Amniotic stem cell (primary cell): ENCODE data around the gene IFT88.

Experiments used
- DNase-seq: peaks from one replicate; lab custom pipeline; 2025; lab: John Stamatoyannopoulos, UW

IFT88 gene

DNA sequence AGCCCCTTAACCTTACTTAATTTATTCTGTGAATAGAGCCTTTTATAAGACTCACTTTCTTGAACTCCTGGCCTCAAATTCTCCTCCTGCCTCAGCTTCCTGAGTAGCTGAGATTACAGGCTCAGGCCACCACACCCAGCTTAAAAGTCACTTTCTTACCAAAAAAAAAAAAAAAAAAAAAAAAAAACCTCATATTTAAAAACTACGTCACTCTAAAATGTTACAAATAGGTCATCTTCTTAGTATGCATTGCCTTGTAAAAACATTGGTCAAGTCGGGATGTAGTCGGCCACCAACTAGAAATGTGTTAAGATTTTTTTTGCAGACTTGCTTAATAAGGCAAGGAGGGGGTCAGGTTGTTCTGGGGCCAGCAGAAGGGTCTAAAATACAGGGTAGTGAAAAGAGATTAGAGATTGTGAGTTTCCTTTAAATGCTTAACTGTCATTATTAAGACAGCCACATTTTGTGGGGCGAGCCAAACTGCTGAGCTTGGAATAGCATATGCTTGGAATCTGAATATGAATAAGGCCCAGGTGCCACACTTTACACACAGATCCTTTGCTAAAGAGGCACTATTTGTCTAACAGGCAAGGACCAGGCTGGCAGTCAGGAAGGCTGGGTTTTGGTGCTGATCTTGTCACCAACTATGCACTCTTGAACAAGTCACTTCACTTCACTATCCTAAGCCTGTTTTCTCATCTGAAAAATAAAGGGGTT is 120.1 kb downstream of the IFT88 start:
- no peak for DNase-seq

DNA sequence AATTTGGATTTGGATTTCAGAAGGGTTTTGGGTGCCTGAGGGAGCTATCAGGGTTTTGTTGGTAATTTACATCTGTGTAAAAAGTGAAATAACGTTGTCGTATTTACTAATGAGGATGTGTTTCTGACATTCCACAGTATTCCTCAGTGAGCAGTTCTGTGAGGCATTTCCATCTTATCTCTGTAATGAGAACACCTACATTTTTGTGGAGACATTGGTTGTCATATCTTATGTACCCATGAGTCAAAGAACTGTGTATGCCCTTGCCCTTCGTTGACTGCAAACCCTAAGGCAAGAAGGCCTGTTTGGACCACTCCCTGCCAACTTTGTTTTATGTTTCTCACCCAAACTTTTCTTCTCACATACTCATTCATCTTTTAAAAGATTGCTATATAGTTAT is 122.3 kb downstream of the IFT88 start:
- DNase-seq = no peak

GRCh38 chr13:20691616-20692015 is 124.7 kb downstream of the IFT88 start:
- DNase-seq = no peak

GRCh38 chr13:20696073-20696472 is 129.1 kb downstream of the IFT88 start:
- DNase-seq = no peak

DNA sequence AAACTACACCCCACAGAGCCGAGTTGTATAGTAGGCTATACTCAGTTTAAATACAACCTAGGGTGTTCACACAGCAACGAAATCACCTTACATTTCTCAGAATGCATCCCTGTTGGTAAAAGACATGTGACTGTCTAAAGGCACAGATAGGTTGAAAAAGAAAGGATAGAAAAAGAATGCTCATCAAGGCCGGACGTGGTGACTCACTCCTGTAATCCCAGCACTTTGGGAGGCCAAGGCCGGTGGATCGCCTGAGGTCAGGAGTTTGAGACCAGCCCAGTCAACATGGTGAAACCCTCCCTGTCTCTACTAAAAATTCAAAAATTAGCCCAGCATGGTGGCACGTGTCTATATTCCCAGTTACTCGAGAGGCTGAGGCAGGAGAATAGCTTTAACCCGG is 132.8 kb downstream of the IFT88 start:
- DNase-seq = no peak

- no peak for DNase-seq
These were observed 133.3 kb downstream of the IFT88 start for GRCh38 chr13:20700288-20700687.

GRCh38 chr13:20701461-20701860 is 134.5 kb downstream of the IFT88 start:
- DNase-seq = no peak

GRCh38 chr13:20702530-20702914 is 135.6 kb downstream of the IFT88 start:
- DNase-seq = no peak

DNA sequence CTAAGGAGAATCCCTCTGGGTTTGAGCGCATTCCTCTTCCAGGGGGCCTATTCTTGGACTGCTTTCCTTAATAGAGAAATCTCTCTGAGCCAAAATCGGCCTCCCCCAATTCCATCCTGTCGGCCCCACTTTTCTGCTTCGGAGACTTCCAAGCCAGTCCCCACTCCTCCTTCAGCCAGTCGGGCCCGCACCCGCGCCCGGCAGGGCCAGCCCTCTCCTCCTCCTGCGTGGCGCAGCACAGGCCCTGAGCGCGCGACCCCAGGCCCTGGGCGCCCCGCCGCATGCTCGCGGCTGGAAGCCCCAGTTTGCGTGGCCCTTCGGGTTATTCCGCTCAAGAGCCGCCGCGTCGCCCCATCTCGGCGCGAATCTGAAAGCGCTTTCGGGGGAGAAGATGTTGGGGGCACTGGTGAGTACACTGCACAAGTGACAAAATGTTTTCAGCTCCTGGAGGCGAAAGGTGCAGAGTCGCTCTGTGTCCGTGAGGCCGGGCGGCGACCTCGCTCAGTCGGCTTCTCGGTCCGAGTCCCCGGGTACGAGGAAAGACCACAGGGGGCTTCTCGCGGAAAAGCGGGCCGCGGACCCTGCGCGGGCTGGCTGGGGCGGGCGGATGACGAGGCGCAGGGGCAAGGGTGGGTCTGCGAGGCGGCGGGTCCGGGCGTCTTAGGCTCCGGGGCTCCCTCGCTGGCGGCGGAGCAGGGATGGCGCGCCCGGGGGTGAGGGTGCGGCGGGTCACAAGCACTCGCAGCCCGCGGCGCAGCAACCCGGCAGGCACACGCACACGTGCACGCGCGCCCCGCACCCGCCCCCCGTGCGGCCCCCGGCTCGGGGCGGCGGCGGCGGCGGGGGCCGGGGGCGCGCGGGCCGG is 136.2 kb downstream of the IFT88 start, which contains the start of gene IL17D:
Gene IL17D, plus strand, starts transcription at position 785 of the 865 bp plus-strand sequence. CDS start 303 bp downstream, outside the sequence.
- no peak for DNase-seq

GRCh38 chr13:20703780-20704458 is 137.0 kb downstream of the IFT88 start:
- DNase-seq = peak; percentile 40

DNA sequence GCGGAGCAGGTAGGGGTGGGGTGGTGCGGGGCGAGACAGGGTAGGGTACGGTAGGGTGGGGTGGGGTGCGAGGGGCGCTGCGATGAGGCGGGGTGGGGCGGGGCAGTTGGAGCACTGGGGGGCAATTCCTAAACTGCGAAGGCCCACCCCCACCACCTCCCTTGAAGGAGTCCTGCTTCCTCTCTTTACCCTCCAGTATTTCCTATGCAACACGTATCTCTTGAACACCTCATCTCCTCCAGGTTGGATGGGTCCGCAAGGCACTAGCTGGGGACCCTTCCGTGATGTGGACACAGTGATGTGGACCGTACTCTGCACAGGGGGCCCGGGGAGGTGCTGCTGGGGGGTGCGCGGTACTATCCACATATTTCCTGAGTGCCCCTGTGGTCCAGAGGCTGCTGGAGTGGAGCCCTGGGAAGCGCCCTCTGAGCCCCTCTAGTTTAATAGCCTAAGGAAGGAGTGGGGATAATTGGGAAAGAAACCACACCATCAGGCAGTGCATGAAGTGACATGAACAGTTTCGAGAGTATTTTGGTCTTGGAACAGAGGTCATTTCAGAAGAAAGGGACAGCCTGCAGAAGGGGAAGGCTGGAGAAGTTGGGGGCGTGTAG is 137.6 kb downstream of the IFT88 start:
- no peak for DNase-seq

GRCh38 chr13:20706661-20707060 is 139.7 kb downstream of the IFT88 start:
- DNase-seq = no peak

DNA sequence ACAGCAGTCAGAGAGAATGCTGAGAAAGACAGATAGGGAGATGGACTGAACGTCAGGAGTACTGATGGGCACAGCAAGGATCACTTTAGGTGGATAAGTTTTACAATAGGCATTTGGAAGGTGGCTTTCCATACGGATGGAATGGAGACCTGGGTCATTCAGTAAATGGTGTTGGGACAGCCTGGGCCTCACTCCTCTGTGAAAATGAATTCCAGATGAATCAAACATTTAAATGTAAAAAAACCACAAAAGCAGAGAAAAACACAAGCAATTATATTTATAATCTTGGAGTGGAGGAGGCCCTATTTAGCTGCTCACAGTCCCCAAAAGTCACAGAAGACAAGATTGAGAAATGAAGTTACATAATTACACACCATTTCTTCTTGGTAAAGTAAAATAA is 141.3 kb downstream of the IFT88 start:
- DNase-seq = no peak

GRCh38 chr13:20709369-20709768 is 142.4 kb downstream of the IFT88 start:
- DNase-seq = no peak

GRCh38 chr13:20709782-20710181 is 142.8 kb downstream of the IFT88 start:
- DNase-seq = no peak

DNA sequence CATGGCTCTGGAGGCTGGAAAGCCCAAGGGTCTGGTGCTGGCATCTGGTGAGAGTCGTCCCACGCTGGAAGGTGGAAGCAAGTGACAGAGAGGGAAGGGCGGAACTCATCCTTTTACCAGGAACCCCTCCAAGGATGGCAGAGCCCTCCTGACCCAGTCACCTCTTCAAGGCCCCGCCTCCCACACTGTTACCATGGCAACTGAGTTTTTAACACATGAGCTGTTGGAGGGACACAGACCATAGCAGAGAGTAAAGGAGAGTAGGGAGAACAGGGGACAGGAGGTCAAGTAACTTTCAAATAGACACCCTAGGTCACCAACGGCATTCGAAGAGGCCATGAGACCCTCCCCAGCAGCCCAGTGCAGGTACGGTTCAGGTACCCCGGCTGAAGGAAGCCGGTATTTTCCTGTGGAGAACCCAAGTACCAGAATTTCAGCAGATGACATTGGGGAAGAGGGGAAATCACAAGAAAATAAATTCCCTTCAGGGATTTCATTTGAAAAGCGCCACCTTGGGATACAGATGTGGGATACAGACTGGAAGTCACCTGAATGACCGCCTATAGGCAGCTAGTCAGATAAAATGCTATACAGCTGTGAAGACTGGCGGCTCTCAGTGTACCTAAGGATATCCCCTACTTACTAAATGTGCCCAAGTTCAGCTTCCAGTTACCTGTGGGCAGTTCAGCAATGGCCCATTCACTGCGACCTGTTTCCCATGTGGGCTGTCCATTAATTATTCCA is 144.5 kb downstream of the IFT88 start:
- DNase-seq = no peak

DNA sequence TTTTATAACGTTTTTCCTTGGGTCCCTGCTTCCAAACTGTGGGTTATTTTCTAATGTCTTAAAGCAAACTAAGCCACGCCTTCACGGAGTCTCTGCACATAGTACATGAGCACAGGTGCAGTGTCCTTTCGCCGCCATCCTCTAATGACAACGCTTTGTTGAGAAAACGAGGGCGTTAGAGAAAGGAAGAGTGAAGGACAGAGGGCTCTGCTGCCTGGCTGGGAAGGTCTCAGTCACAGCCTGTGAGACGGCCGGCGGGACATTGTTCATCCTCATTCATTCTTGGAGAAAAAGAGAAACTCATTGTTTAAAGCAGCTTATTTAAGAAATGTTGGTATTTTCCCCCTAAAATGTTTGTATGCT is 146.0 kb downstream of the IFT88 start:
- no peak for DNase-seq

- no peak for DNase-seq
These were observed 146.8 kb downstream of the IFT88 start for GRCh38 chr13:20713751-20714150.

DNA sequence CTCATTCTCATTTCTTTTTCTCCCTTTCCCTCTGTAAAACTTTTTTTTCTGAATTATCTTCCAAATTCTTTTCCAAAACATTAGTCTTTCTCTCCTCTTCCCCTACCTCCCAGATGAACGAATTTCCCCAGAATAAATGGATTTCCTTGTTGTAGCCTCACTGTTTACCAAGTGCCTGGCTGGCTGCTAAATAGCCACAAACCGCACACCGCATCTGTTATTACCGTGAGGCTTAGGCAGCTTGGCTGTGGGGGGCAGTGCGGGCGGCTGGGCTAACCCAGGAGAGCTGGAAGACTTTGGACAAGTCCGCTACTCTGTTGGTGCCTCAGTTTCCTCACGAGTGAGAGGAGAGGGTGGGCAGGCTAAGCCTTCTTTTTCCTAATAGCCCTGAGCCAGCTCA is 147.2 kb downstream of the IFT88 start:
- no peak for DNase-seq

DNA sequence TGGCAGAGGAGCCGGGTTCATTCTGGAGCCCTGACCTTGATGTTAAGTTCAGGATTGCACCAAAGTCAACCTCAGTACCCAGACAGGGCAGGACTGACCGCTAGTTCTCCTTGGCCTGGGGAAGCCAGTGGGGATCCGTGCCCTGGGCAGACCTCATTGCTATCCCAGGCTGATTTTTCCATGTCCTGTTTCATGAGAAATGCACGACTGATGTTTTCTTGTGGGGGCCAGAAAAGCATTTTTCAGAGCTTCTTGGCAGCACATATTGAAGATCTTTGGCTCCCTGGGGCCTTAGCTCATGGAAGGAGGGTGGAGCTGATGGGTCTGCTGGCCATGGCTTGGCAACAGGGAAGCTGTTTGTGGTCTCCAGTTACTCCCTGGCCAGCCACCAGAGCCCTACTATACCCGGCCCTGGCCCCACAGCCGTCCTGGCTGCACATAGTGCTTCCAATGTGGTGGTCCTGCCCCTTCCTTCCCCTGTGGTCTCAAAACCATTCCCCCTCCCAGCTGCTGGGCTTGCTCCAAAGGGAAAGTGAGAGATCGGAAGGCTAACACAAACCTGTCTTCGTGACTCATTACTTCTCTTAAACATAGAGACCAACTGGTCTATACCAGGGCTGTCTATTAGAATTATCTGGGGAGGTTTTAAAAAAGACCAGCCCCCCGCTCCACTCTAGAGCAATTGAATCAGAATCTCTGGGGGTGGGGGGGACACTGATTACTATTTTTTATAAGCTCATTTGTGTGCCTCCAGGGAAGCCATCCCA is 147.8 kb downstream of the IFT88 start:
- no peak for DNase-seq

GRCh38 chr13:20715330-20715712 is 148.4 kb downstream of the IFT88 start:
- no peak for DNase-seq
